ENCODE results near the gene PCP2.
A peak's percentile ranks its signal among the peaks of the same experiment; 100 is the strongest.

PCP2 gene

GRCh38 chr19:7633698-7634097 is at the start of gene PCP2:
Gene PCP2, minus strand, starts transcription at chr19:7633719. Its CDS starts 262 bp downstream, at chr19:7633457.
- DNase-seq: no peak

GRCh38 chr19:7682175-7682855 is 48.8 kb upstream of the PCP2 start:
- DNase-seq: no peak

- peak; percentile 90 for DNase-seq
Measured at GRCh38 chr19:7681340-7682174, 48.0 kb upstream of the PCP2 start.

GRCh38 chr19:7680606-7681339 is 47.3 kb upstream of the PCP2 start, which contains the start of gene TRAPPC5:
Gene TRAPPC5, plus strand, starts transcription at chr19:7680833. Its CDS starts 1,421 bp downstream, at chr19:7682254.
- DNase-seq: peak; percentile 90

- no peak for DNase-seq
Measured at GRCh38 chr19:7679771-7680605, 46.5 kb upstream of the PCP2 start.

GRCh38 chr19:7678971-7679751 is 45.6 kb upstream of the PCP2 start:
- peak; percentile 79 for DNase-seq

- no peak for DNase-seq
Measured at GRCh38 chr19:7677669-7678311, 44.3 kb upstream of the PCP2 start.

- no peak for DNase-seq
Measured at GRCh38 chr19:7676854-7677253, 43.3 kb upstream of the PCP2 start, which contains the start of gene MCEMP1. Gene MCEMP1, plus strand, starts transcription at chr19:7677090. Its CDS starts 31 bp downstream, at chr19:7677121.

- DNase-seq: no peak
Measured at GRCh38 chr19:7676376-7676775, 42.9 kb upstream of the PCP2 start.

- peak; percentile 40 for DNase-seq
Measured at GRCh38 chr19:7674010-7675005, 40.8 kb upstream of the PCP2 start.

- DNase-seq: no peak
Measured at GRCh38 chr19:7672522-7672921, 39.0 kb upstream of the PCP2 start.

- DNase-seq: no peak
Measured at GRCh38 chr19:7670790-7671189, 37.3 kb upstream of the PCP2 start.

- DNase-seq: peak; percentile 18
Measured at GRCh38 chr19:7670150-7670783, 36.7 kb upstream of the PCP2 start.

GRCh38 chr19:7669641-7670040 is 36.1 kb upstream of the PCP2 start:
- no peak for DNase-seq

- no peak for DNase-seq
Measured at GRCh38 chr19:7668842-7669241, 35.3 kb upstream of the PCP2 start, which contains the start of gene RETN. Gene RETN, plus strand, starts transcription at chr19:7669049. Its CDS starts 278 bp downstream, at chr19:7669327.

GRCh38 chr19:7665076-7665475 is 31.6 kb upstream of the PCP2 start:
- no peak for DNase-seq

GRCh38 chr19:7663706-7664105 is 30.2 kb upstream of the PCP2 start:
- DNase-seq: no peak

GRCh38 chr19:7662657-7663056 is 29.1 kb upstream of the PCP2 start:
- no peak for DNase-seq
